Hepatocyte (in vitro differentiated cells): ENCODE measurements around the gene XKR7.

ENCODE experiments used
- CTCF ChIP-seq: fragments of 200-600 bp; sonication (generic); IDR thresholded peaks from 2 replicates; pipeline ENCODE4 v1.5.1; 2016; ENCODE audit warnings: antibody characterized with exemption, mild to moderate bottlenecking; ENCODE audit not compliant: poor library complexity
- EZH2 ChIP-seq: fragments of 200-600 bp; sonication (generic); IDR thresholded peaks from 2 replicates; pipeline ENCODE4 v1.6.1; 2016; ENCODE audit warnings: antibody characterized with exemption, mild to moderate bottlenecking, borderline replicate concordance
- EZH2phosphoT487 ChIP-seq: fragments of 200-600 bp; sonication (generic); IDR thresholded peaks from one replicate; pipeline ENCODE4 v1.6.1; 2018; ENCODE audit warnings: antibody characterized with exemption, mild to moderate bottlenecking, low read depth, moderate library complexity; ENCODE audit not compliant: unreplicated experiment, severe bottlenecking

GRCh38 chr20:32033316-32033715 lies 65.4 kb downstream of the XKR7 start:
- TF ChIP-seq CTCF: no peak
- TF ChIP-seq EZH2phosphoT487: no peak
- no peak for TF ChIP-seq EZH2
